Measurements from ENCODE around the gene IL36RN. TPM values are rescaled to one million over a fixed set of nuclear protein-coding genes. Genes with fewer than 3 reads are reported as not detected.
A peak's percentile ranks its signal among the peaks of the same experiment; 100 is the strongest.

Gene IL36RN
- total RNA-seq, 3 donors from 2014 or later, result 0.61 to 3.9 (median 1.6) TPM

GRCh38 chr2:113073325-113073834, 14.4 kb downstream of the IL36RN start:
- Mint-ChIP-seq H3K27me3 (ENCODE audit: low read depth) (no peaks in the 10 kb centered on the region), H3K36me3 (ENCODE audit: insufficient read depth) (no peaks in the 10 kb centered on the region), H3K4me1 (ENCODE audit: low read depth) (peaks cover 6% of the 10 kb centered on the region), H3K4me3 (no peak overlapping the region), H3K9me3 (no peaks in the 10 kb centered on the region)
- ATAC-seq, result no peak
- no peak for DNase-seq

GRCh38 chr2:113075030-113075429, 16.0 kb downstream of the IL36RN start:
- DNase-seq, result no peak
- H3K9me3 Mint-ChIP-seq, result no peaks in the 10 kb centered on the region
- peak; percentile 50 to 53 for ATAC-seq
- H3K4me1 Mint-ChIP-seq (ENCODE audit: low read depth), result peaks cover 6% of the 10 kb centered on the region
- no peak overlapping the region for H3K4me3 Mint-ChIP-seq
- no peaks in the 10 kb centered on the region for H3K36me3 Mint-ChIP-seq (ENCODE audit: insufficient read depth)
- no peaks in the 10 kb centered on the region for H3K27me3 Mint-ChIP-seq (ENCODE audit: low read depth)

GRCh38 chr2:113075600-113075999, 16.6 kb downstream of the IL36RN start:
- no peaks in the 10 kb centered on the region for H3K36me3 Mint-ChIP-seq (ENCODE audit: insufficient read depth)
- ATAC-seq (no peak), DNase-seq (no peak)
- no peak overlapping the region for H3K4me3 Mint-ChIP-seq
- no peaks in the 10 kb centered on the region for H3K27me3 Mint-ChIP-seq (ENCODE audit: low read depth)
- H3K9me3 Mint-ChIP-seq, result no peaks in the 10 kb centered on the region
- peaks cover 6% of the 10 kb centered on the region for H3K4me1 Mint-ChIP-seq (ENCODE audit: low read depth)

GRCh38 chr2:113076954-113077669, 18.1 kb downstream of the IL36RN start:
- no peaks in the 10 kb centered on the region for H3K9me3 Mint-ChIP-seq
- peaks cover 6% of the 10 kb centered on the region for H3K4me1 Mint-ChIP-seq (ENCODE audit: low read depth)
- no peak overlapping the region for H3K4me3 Mint-ChIP-seq

GRCh38 chr2:113077921-113078320, 18.9 kb downstream of the IL36RN start:
- no peak for ATAC-seq
- H3K9me3 Mint-ChIP-seq, result no peaks in the 10 kb centered on the region
- no peaks in the 10 kb centered on the region for H3K36me3 Mint-ChIP-seq (ENCODE audit: insufficient read depth)
- H3K4me3 Mint-ChIP-seq, result no peak overlapping the region
- DNase-seq, result no peak
- no peaks in the 10 kb centered on the region for H3K27me3 Mint-ChIP-seq (ENCODE audit: low read depth)
- H3K4me1 Mint-ChIP-seq (ENCODE audit: low read depth), result peaks cover 6% of the 10 kb centered on the region

More at GRCh38 chr2:113076954-113077669, 18.1 kb downstream of the IL36RN start:
- ATAC-seq (no peak), DNase-seq (no peak)
- H3K36me3 Mint-ChIP-seq (ENCODE audit: insufficient read depth), result no peaks in the 10 kb centered on the region
- H3K27me3 Mint-ChIP-seq (ENCODE audit: low read depth), result no peaks in the 10 kb centered on the region

- Mint-ChIP-seq H3K27me3 (ENCODE audit: low read depth) (peaks cover 2% of the 10 kb centered on the region), H3K4me3 (no peak overlapping the region), H3K9me3 (no peaks in the 10 kb centered on the region), H3K4me1 (ENCODE audit: low read depth) (peaks cover 10% of the 10 kb centered on the region), H3K36me3 (ENCODE audit: insufficient read depth) (no peaks in the 10 kb centered on the region)
- DNase-seq (no peak), ATAC-seq (no peak)
These were observed 19.4 kb downstream of the IL36RN start for GRCh38 chr2:113078350-113078839.

- Mint-ChIP-seq H3K27me3 (ENCODE audit: low read depth) (peaks cover 2% of the 10 kb centered on the region), H3K9me3 (no peaks in the 10 kb centered on the region), H3K4me1 (ENCODE audit: low read depth) (peaks cover 12% of the 10 kb centered on the region), H3K4me3 (no peak overlapping the region), H3K36me3 (ENCODE audit: insufficient read depth) (no peaks in the 10 kb centered on the region)
- ATAC-seq, result no peak
- DNase-seq, result no peak
These were observed 20.1 kb downstream of the IL36RN start for GRCh38 chr2:113079131-113079530.

GRCh38 chr2:113080134-113080533, 21.1 kb downstream of the IL36RN start:
- H3K4me3 Mint-ChIP-seq, result no peak overlapping the region
- no peaks in the 10 kb centered on the region for H3K36me3 Mint-ChIP-seq (ENCODE audit: insufficient read depth)
- peaks cover 7% of the 10 kb centered on the region for H3K4me1 Mint-ChIP-seq (ENCODE audit: low read depth)
- peak; percentile 35 for DNase-seq
- peak; percentile 74 to 76 for ATAC-seq
- no peaks in the 10 kb centered on the region for H3K9me3 Mint-ChIP-seq
- peaks cover 2% of the 10 kb centered on the region for H3K27me3 Mint-ChIP-seq (ENCODE audit: low read depth)

- no peak for ATAC-seq
- peaks cover 6% of the 10 kb centered on the region for H3K4me1 Mint-ChIP-seq (ENCODE audit: low read depth)
These were observed 22.7 kb downstream of the IL36RN start for GRCh38 chr2:113081488-113082210.

GRCh38 chr2:113083296-113083695, 24.3 kb downstream of the IL36RN start:
- peaks cover 5% of the 10 kb centered on the region for H3K27me3 Mint-ChIP-seq (ENCODE audit: low read depth)
- ATAC-seq (peak; percentile 8 to 34), DNase-seq (no peak)
- H3K4me3 Mint-ChIP-seq, result no peak overlapping the region
- peaks cover 6% of the 10 kb centered on the region for H3K4me1 Mint-ChIP-seq (ENCODE audit: low read depth)
- no peaks in the 10 kb centered on the region for H3K36me3 Mint-ChIP-seq (ENCODE audit: insufficient read depth)
- H3K9me3 Mint-ChIP-seq, result no peaks in the 10 kb centered on the region

More at GRCh38 chr2:113081488-113082210, 22.7 kb downstream of the IL36RN start:
- Mint-ChIP-seq H3K4me3 (no peak overlapping the region), H3K36me3 (ENCODE audit: insufficient read depth) (no peaks in the 10 kb centered on the region), H3K9me3 (no peaks in the 10 kb centered on the region), H3K27me3 (ENCODE audit: low read depth) (peaks cover 2% of the 10 kb centered on the region)
- DNase-seq, result no peak

GRCh38 chr2:113084249-113085000, 25.4 kb downstream of the IL36RN start:
- H3K4me3 Mint-ChIP-seq, result no peak overlapping the region
- ATAC-seq, result peak; percentile 63
- H3K27me3 Mint-ChIP-seq (ENCODE audit: low read depth), result peaks cover 5% of the 10 kb centered on the region
- no peak for DNase-seq
- H3K4me1 Mint-ChIP-seq (ENCODE audit: low read depth), result peaks cover 6% of the 10 kb centered on the region
- H3K36me3 Mint-ChIP-seq (ENCODE audit: insufficient read depth), result no peaks in the 10 kb centered on the region
- H3K9me3 Mint-ChIP-seq, result no peaks in the 10 kb centered on the region

GRCh38 chr2:113085542-113085941, 26.5 kb downstream of the IL36RN start:
- no peak for DNase-seq
- H3K4me1 Mint-ChIP-seq (ENCODE audit: low read depth), result peaks cover 6% of the 10 kb centered on the region
- no peak for ATAC-seq
- H3K36me3 Mint-ChIP-seq (ENCODE audit: insufficient read depth), result no peaks in the 10 kb centered on the region
- H3K4me3 Mint-ChIP-seq, result no peak overlapping the region
- H3K27me3 Mint-ChIP-seq (ENCODE audit: low read depth), result peaks cover 5% of the 10 kb centered on the region
- H3K9me3 Mint-ChIP-seq, result no peaks in the 10 kb centered on the region

- Mint-ChIP-seq H3K4me3 (no peak overlapping the region), H3K36me3 (ENCODE audit: insufficient read depth) (no peaks in the 10 kb centered on the region), H3K27me3 (ENCODE audit: low read depth) (peaks cover 2% of the 10 kb centered on the region), H3K4me1 (ENCODE audit: low read depth) (peaks cover 1% of the 10 kb centered on the region), H3K9me3 (no peaks in the 10 kb centered on the region)
- no peak for DNase-seq
- no peak for ATAC-seq
These were observed 29.4 kb downstream of the IL36RN start for GRCh38 chr2:113088213-113088992.
